HG03571 (cell line): Measurements from ENCODE around the gene SDE2.
A peak's percentile ranks its signal among the peaks of the same experiment; 100 is the strongest.
"Not testable (repeated sequence)": the region's sequence is repeated elsewhere in the genome, so short reads cannot be mapped to it uniquely, and the experiment has no call there.

Experiments used
- ATAC-seq: cut with Tn5 transposase; IDR thresholded peaks from one replicate; pipeline ENCODE4 v1.9.1; 2021; ENCODE audit not compliant: unreplicated experiment

The SDE2 gene

DNA sequence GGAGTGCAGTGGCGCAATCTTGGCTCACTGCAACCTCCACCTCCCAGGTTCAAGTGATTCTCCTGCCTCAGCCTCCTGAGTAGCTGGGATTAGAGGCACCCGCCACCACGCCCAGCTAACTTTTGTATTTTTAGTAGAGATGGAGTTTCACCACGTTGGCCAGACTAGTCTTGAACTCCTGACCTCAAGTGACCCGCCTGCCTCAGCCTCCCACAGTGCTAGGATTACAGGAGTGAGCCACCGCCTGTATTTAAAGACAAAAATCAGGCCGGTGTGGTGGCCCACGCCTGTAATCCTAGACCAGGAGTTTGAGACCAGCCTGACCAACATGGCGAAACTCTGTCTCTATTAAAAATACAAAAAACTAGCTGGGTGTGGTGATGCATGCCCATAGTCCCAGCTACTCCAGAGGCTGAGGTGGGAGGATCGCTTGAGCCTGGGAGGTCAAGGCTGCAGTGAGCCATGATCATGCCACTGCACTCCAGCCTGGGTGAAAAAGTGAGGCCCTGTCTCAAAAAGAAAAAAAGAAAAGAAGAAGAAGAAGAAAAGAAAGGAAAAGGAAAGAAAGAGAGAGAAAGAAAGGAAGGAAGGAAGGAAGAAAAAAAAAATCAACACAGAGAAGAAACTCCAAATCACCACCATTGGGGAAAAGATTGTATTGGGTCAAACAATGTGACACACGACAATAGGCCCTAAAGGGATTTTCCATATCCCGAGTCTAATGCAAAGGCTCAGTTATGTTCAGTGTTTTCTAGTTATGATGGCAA is 8.2 kb upstream of the SDE2 start:
- ATAC-seq: not testable (repeated sequence)

DNA sequence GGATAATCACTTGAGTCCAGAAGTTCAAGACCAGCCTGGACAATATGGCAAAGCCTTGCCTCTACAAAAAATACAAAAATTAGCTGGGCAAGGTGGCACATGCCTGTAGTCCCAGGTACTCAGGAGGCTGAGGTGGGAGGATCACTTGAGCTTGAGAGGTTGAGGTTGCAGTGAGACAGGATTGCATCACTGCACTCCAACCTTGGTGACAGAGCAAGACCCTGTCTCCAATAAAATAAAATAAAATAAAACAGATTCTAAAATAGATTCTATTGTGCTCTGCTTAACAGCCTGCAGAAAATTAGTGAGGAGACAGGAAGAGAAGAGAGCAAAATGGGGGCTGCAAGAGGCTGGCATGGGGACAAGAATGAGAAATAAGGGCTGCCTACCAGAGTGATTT is 7.5 kb upstream of the SDE2 start:
- no peak for ATAC-seq

DNA sequence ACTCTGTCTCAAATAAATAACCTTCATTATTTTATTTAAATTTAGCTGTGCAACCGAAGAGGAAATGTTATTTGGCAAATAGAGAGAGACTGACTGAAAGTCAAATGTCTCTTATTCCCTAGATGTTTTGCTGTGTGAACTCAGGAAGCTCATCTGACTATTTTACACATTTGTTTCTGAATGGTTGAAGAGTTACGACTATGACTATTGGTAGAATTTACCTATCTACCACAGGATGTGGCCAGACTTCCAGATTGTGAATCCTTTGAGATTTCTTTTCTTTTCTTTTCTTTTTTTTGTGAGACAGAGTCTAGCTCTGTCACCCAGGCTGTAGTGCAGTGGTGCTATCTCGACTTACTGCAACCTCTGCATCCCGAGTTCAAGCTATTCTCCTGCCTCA is 5.3 kb upstream of the SDE2 start:
- no peak for ATAC-seq

DNA sequence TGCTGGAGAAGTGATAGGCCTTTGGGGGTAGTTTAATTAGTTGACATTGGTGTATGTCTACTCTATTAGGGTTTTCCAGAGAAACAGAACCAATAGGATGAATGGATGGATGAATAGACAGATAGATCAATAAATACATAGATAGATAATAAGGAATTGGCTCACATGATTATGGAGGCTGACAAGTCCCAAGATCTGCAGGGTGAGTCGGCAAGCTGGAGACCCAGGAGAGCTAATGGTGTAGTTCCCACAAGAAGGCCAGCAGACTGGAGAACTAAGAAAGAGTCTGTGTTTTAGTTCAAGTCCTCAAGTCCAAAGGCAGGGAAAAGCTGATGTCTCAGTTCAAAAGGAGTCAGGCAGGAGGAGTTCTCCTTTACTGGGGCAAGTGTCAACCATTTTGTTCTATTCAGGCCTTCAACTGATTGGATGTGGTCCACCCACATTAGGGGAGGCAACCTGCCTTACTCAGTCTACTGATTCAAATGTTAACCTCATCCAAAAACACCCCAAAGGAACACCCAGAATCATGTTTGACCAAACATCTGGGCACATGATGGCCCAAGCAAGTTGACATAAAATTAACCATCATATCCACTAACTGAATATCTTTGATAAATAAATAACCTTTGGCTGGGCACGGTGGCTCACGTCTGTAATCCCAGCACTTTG is 4.5 kb upstream of the SDE2 start:
- no peak for ATAC-seq

DNA sequence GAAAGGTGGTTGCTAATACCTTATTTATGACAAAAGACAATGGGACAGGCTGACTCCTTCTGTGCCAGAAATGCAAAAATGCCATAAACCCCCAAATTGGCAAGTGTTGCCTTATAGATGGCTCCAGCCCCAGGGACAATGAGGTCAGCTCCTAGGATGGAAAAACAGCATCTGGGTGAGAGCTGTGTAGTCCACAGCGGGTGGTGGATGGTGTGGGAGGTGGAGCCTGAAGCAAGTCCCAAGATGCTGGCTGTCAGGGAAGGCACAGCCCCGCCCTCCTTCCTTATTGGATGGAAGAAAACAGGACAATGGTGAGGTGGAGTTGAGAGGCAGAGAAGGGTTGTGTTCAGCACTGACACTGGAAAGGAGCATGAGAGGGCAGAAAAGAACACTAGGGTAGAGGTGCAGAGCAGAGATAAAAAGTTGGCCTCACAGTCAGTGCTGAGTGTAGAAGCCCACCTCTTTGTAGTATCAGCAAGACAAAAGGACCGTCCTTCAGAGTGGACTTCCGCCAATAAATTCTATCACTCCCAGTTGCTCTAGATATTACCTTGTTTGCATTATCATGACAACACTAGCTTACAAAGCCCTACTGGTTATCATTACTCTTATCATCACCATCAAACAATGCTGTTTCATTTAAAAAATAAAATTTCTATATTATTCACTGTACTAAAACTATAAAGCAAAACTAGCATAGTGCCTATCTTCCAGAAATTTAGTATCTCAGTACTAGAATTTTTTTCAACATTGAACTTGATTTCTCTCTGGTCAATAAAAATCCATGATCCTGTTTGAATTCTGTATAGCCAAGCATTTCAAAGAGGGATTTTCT is 3.7 kb upstream of the SDE2 start:
- no peak for ATAC-seq

DNA sequence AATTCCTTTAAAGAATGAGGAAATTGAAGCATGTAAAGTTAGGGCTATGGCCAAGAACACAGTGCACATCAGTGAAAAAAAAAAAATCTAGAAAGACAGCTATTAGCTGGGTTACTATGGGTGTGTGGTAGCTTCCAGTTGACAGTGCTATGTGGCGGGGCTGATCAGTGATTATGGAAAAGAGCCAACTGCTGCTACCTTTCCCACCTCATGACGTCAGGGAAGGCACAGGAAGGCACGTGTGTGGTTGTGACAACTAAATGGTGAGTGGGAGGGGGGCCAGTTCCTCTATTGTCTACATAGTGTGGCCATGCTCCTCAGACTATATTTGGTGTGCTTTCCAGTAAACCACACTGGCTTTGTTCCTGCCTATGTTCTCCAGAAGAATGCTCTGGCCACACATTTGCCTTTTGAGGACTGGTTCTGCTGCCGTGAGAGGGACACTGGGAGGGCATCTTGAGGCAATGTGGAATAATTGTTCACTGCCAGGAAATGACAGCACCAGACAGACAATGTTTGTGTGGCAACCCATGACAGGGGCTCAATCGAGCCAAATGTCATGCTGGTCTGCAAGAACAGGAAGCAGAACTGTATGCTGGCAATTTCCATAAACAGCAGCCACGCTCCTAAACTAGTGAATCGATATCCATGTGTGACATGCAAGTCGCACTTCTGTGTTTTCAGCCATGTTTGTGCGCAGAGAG is 3.0 kb upstream of the SDE2 start:
- ATAC-seq: no peak

DNA sequence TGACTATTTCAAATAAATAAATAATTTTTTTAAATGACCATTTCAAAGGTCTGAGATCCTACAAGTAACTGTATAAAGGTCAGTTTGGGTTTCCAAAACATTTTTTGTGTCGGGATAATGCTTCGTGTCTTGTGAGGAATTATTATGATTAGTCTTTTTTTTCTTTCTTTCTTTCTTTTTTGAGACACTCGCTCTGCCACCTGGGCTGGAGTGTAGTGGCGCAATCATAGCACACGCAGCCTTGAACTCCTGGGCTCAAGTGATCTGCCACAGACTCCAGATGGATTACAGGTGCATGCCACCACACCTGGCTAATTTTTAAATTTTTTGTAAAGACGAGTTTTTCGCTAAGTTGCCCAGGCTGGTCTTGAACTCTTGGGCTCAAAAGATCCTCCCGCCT is 1.9 kb upstream of the SDE2 start:
- ATAC-seq: no peak

DNA sequence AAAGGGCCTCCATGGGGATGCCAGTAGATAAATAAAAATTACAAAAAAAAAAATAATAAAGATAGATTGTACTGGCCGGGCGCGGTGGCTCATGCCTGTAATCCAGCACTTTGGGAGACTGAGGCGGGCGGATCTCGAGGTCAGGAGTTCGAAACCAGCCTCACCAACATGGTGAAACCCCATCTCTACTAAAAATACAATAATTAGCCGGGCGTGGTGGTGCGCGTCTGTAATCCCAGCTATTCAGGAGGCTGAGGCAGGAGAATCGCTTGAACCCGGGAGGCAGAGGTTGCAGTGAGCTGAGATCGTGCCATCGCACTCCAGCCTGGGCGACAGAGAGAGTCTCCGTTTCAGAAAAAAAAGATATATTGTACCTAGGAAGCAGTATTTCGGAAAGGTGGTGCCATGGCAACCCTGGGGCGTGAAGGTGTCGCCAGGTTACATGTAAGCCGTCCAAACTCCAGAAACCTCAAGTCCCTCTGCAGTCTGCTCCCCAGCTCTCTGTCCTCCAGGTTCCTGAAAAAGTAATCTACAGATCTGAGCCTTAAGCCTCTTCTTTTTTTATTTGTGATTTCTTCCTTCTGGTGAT is 1.4 kb upstream of the SDE2 start:
- not testable (repeated sequence) for ATAC-seq

DNA sequence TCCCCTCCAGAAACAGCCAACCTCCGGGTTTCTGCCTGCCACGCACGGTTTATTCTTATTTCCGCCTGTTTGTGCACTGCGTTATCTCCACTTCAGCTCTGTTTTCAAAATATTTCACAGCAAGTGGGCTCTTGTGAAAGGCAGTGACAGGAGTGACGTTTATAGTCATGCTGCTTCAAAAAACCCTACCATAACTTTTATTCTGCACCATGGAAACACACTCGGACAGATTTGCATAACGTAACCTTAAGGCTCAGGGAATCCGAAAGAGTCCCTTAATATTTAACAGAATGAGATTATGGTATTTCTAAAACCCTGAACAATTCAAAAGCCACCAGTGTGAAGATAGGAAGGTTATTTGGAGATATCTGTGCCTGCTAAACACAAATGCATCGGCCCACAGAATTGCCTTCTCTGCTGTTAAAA is 782 bp upstream of the SDE2 start:
- ATAC-seq: peak; percentile 52

DNA sequence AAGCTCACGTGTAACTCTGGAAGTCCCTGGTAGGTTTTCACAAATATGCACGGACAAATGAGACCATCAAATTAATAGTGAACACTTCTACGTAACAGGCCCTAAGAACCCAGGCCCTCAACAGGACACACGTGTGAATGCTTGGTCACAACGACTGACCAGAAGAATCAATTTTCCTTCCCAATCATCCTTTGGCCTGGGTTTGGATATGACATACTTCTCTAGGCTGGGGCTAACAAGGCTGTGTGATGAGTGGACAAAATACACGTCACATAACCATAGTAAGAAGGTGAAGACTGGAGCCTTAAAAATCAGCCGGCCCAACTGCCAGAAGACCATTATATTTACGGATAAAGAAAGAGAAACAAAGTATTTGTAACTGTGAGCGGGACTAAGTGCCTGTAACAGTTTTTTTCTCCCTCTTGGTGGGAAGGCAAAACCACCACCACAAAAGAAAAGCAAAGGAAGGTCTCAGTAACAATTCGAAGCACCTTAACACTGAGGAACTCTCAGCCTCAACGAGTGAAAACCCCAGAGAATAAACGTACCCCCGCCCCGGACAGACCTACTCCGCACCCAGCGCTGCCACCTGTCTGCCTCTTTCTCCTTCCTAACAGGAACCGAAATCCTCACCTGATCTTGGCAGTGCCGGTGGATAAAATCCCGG is 450 bp downstream of the SDE2 start:
- ATAC-seq: peak; percentile 2

DNA sequence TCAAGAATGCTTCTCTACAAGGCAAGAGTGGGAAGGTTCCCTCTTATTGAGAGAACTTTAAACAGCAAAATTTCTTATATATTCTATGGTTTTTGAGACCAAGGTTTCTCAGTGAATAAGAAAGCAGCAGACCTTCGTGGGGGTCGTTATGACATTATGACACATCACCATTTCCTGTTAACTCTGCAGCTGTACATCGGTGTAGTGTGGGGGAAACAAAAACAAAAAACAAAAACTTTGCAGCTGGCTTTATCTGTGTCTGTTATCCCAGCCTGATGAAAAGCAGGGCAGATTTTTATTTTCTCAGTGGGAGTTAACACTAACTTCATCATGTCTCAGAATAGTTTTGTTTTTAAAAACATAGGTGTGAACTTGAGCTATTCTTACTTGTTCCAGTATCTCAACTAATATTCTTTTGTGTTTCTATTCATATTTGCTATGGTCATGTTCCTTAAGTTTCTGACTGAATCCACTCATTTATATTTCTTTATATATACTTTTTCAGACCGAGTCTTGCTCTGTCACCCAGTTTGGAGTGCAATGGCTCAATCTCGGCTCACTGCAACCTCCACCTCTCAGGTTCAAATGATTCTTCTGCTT is 2.1 kb downstream of the SDE2 start:
- no peak for ATAC-seq

DNA sequence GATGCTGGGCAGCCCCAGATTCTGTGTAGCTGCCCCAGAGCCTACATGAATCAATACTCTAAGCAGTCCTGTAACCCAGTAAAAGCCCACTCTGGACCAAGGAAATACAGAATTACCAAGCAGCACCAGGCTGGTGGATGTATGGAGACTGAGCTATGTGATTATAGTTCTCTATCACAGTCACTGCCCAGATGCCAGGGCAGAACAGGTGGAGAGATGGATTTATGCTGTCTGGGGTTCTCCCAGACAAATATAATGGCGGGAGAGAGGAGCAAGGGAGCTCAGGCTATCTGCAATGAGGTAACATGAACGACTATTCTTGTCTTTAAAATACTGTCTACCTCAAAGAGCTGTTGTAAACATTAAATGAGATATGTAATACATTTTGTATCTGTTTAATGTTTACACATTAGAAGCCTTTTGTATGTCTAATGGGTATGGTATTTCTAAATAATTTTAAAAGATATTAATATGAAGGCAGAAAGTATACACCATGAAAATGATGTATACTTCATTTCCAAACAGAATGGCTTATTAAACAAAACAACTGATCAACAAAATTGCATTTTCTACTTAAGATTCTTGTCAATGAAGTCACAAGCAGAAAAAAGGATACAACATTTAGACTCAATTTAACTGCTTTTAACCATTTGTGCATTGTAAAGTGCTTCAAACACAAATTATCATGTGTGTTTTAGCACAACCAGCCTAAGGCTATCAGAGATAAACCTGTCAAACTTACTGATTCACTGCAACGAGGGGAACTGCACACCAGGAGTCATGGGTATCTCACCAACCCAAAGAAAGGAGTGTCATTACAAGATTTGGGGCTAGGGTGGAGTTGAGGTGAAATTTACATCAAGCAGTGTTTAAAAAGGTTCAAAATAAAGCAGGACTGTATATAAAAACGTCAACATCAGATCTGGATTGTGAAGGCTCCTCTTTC is 3.0 kb downstream of the SDE2 start:
- ATAC-seq: no peak

DNA sequence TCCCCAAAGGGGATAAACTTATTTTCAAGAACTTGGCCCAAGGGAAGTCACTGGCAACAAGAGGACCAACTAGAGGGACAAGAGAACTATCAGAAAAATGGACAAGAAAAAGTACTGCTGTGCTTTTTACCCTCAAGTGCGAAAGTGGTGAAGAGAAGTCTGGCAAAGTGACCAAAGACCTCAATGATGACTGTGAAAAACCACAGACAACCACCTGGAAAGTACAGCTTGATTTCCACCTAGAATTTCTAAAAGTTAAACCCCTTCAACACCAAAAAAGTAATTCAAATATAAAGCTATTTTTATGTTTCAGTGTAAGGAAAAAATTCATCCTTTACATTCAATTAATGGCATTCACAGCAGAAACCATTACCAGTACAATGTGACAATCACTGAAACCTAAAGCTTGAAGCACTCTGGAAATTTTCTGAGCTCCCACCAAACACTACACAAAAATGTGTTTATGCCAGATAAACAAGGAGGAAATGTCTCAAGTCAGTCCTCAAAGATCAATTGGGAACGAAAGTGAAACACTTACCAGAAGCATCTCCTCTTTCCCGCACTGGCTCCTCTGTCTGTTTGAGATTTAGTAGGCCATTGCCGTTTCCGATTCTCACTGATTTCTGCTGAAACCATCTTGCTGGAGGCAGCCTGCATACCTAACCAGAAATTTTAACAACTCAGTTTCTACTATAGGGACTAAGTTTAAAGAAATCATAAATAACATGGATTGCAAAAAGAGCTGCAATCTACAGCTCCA is 8.3 kb downstream of the SDE2 start:
- ATAC-seq: no peak

DNA sequence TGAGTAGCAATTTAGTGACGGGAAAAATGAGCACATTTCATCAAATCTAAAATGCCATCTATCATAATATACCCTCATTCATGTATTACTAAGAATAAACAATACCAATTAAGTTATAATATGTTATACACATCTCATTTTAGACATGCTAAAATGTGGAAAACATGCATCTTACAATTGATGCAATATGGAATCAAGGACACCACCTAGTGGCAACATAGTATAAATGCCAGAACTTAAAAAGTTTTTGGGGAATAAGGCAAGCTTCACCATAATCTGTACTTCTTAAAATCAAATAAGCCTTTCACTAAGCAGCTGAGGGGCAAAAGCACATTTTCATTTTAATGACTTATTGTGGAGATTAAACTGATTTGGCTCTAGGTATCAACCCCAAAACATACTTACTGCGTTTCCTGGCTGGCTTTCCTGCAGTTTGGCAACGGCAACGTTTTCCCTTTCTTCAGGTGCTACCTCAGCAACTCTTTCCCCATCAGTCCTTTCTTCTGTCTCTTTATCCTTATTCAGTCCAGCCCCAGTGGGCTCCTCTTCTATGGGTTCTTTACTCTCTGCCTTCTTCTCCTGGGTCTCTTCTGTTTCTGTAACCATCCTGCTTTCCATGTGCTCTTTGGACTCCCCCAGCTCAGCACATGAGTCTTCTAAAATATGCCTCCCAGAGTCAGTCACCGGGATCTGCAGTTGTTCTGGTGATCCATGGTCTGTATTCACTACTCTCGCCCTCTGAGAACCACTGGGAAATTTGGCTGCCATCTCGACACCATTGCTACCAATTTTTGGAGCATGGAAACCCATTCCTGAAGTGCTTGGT is 11.4 kb downstream of the SDE2 start:
- no peak for ATAC-seq

DNA sequence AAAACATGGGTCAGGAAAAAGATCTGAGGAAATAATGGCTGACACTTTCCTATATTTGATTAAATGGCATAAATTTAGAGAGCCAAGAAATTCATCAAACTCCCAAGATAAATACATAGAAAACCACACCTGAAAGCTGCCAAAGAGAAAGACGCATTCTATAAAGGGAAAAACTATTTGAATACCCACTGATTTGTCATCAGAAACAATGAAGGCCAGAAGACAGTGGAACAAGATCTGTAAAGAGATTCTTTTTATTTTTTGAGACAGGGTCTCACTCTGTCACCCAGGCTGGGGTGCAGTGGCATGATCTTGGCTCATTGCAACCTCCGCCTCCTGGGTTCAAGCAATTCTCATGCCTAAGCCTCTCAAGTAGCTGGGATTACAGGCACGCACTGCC is 17.4 kb downstream of the SDE2 start:
- no peak for ATAC-seq

DNA sequence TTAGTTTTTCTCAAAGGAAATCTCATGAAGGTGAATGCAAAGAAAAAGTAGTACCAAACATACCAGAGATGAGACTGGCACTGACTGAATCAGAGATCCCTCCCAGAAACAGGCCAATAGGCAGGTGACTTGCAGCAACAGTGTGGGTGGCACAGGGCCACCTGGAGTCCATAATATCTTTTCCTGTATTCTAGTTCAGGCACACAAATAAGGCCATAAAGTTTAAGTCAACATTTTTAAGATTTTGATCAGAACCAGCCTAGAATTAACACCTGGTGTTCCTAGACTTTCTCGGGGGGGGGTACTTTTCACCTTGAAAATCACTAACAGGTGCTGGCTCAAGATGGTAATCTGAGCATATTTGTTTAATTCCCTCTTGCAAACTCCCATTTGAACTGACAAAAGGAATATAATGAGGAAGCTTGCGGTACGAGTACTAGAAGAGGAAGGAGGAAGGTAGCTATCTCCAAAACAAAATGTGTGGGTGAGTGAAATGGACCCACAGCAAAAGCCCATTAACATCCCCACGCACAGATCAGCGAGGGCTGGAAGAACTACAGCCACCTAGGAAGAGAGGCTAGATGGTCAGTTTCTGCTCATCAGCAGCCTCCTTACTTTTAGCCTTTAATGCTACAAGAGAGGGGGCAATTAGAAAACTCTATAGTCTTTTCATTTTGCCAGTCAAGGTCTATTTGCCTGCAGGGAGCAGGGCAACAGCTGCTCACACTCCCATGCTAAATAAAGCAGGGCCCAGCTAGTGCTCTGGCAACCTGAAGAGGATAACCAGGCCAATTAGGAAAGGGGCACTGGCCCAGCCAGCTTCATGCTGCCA is 18.9 kb downstream of the SDE2 start:
- ATAC-seq: no peak
